Measurements from ENCODE around the gene ATG13. TPM values are rescaled to one million over a fixed set of nuclear protein-coding genes. Genes with fewer than 3 reads are reported as not detected.

The ATG13 gene
- total RNA-seq, 4 donors from 2014 or later = 33.4 to 76.0 (median 67.0) TPM

DNA sequence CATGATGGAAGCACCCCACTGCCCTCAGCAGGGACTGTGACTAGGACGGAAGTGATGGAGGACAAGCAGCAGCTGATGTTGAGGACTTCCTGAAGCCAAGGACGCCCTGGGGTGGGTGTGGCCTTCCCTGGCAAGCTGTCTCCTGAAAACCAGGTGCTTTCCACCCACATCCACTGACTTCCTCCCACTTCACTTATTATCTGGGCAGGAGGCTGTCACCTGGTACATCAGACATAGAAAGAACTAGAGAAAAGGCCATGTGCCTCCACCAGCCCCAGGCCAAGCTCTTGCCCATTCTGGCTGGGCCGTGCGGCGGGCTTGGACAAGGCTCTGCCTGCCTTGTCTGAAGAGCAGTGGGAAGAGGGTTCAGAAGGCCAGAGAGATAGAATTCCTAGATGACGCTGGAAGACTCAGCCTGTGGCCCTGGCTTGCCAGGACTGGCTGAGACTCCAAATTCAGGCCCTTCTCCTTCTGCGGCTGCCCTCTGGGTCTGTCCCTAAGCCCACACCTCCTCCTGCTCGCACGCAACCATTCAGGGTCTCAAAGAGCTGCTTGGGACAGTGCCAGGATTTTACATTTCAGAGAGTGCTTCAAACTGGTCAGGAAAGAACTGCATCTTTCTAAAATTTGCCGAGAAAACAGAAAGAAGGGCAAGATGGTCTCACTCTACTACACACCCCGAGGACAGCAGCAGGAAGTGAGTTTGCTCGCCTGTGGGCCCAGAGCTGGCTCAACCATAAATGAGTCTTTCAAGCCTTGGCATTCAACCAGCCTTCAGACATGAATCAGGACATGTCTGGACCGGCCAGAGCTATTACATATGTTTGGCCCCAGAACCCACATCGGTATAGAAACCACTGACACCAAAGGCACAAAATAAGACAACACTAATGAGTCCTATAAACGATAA, 69.8 kb downstream of the ATG13 start:
- DNase-seq = no peak
- H3K4me1 ChIP-seq = peaks cover 13 to 37% of the 10 kb centered on the region in 2 donors
- intact Hi-C loops (cut with DNase I; ENCODE audit: low total_unique reads) = no loop called here

DNA sequence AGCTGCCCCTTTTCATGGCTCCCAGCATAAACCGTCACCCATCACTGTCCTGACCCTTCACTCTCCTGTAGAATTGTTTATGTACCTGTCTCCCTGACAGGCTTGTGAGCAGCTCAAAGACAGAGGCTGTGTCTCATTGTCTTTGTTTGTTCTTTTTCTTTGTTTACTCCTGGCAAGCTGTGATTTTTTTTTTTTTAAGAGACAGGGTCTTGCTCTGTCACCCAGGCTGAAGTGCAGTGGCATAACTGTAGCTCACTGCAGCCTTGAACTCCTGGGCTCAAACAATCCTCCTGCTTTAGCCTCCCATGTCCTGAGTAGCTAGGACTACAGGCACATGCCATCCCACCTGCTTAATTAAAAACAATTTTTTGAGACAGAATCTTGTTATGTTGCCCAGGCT, 73.3 kb downstream of the ATG13 start:
- no peaks in the 10 kb centered on the region for H3K27me3 ChIP-seq
- H3K4me1 ChIP-seq = peaks cover 12 to 22% of the 10 kb centered on the region in 2 donors
- TF ChIP-seq POLR2A (IDR thresholded peaks at IDR 0.05) (no peak), CTCF (IDR thresholded peaks at IDR 0.05 in 4 of 5, conservative IDR thresholded peaks at IDR 0.05 in 1 of 5) (no peak)
- H3K9me3 ChIP-seq = no peaks in the 10 kb centered on the region
- H3K4me3 ChIP-seq = no peak overlapping the region
- in situ Hi-C loops (cut with MboI; ENCODE audit: low sequenced_read_pairs in 4 of 4) (no loop called here), intact Hi-C loops (cut with DNase I; ENCODE audit: low total_unique reads) (no loop called here)
- no peak overlapping the region for H3K27ac ChIP-seq
- H3K36me3 ChIP-seq = peaks cover 0 to 61% of the 10 kb centered on the region in 2 donors
- no peak for ATAC-seq
- DNase-seq = no peak

More for the DNA sequence above, 69.8 kb downstream of the ATG13 start:
- Histone ChIP-seq H3K36me3 (peaks cover 0 to 36% of the 10 kb centered on the region in 2 donors), H3K9me3 (no peaks in the 10 kb centered on the region), H3K4me3 (no peak overlapping the region), H3K27ac (peak overlapping the region; percentile 44 to 88 (median 67)), H3K27me3 (no peaks in the 10 kb centered on the region)
- in situ Hi-C loops (cut with MboI; ENCODE audit: low sequenced_read_pairs in 4 of 4) = no loop called here
- no peak for ATAC-seq
- TF ChIP-seq CTCF (IDR thresholded peaks at IDR 0.05 in 4 of 5, conservative IDR thresholded peaks at IDR 0.05 in 1 of 5) (no peak), POLR2A (IDR thresholded peaks at IDR 0.05) (no peak)

DNA sequence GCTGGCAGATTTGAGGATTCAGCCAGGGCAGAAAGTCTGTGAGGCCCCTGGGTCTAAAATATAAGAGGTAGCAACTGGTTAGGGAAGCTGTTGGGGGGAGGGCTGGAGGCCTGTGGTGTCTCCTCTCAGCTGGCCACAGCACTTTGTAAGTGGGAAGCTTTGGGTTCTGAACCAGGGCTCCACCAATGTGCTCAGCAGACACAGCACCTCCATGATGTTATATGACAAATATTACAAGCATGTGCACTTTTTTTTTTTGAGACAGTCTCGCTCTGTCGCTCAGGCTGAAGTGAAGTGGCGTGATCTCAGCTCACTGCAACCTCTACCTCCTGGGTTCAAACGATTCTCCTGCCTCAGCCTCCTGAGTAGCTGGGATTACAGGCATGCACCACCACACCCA, 75.1 kb downstream of the ATG13 start:
- Histone ChIP-seq H3K27me3 (no peaks in the 10 kb centered on the region), H3K4me3 (no peak overlapping the region), H3K4me1 (peaks cover 29 to 34% of the 10 kb centered on the region in 2 donors), H3K27ac (no peak overlapping the region), H3K36me3 (peaks cover 0 to 55% of the 10 kb centered on the region in 2 donors), H3K9me3 (no peaks in the 10 kb centered on the region)
- ATAC-seq = no peak
- in situ Hi-C loops (cut with MboI; ENCODE audit: low sequenced_read_pairs in 4 of 4) (no loop called here), intact Hi-C loops (cut with DNase I; ENCODE audit: low total_unique reads) (no loop called here)
- TF ChIP-seq CTCF (IDR thresholded peaks at IDR 0.05 in 4 of 5, conservative IDR thresholded peaks at IDR 0.05 in 1 of 5) = no peak
- DNase-seq = no peak

- Histone ChIP-seq H3K4me3 (no peak overlapping the region), H3K36me3 (peaks cover 0 to 46% of the 10 kb centered on the region in 2 donors), H3K9me3 (no peaks in the 10 kb centered on the region), H3K27ac (peak overlapping the region; percentile 38 to 88 (median 63)), H3K4me1 (peaks cover 38 to 41% of the 10 kb centered on the region in 2 donors), H3K27me3 (no peaks in the 10 kb centered on the region)
- TF ChIP-seq POLR2A (IDR thresholded peaks at IDR 0.05) (no peak), CTCF (IDR thresholded peaks at IDR 0.05 in 4 of 5, conservative IDR thresholded peaks at IDR 0.05 in 1 of 5) (no peak)
- DNase-seq (no peak), ATAC-seq (no peak)
- intact Hi-C loops (cut with DNase I; ENCODE audit: low total_unique reads) = no loop called here
- in situ Hi-C loops (cut with MboI; ENCODE audit: low sequenced_read_pairs in 4 of 4) = no loop called here
These were observed 76.3 kb downstream of the ATG13 start for GRCh38 chr11:46693597-46694012.

All from gastrocnemius medialis (tissue), 4 donors.